HG03575 (cell line): Measurements from ENCODE around the gene ERG.

Source experiments
- ATAC-seq: cut with Tn5 transposase; IDR thresholded peaks from one replicate; pipeline ENCODE4 v1.9.1; 2021; ENCODE audit not compliant: unreplicated experiment, insufficient number of reproducible peaks, low FRiP score; ENCODE audit errors: extremely low read depth

The ERG gene

DNA sequence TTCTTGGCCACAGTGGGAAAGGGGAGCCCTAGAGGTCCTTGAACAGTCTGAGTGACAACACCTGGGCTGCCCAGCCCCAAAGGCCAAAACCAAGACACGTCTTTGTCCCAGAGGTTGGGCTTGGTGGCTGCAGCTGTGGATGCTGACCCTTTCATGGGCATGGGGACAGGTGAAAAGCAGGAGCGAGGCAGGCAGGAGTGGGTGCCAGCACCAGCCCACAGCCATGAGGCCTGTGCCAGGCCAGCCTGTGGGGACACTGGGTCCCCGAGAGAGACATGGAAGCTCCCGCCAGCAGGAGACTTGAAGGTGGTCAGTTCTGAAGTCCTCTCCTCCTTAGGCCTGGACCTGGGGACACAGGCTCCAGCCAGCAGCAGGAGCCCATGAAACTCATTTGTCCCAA is 142.9 kb downstream of the ERG start:
- ATAC-seq = no peak

DNA sequence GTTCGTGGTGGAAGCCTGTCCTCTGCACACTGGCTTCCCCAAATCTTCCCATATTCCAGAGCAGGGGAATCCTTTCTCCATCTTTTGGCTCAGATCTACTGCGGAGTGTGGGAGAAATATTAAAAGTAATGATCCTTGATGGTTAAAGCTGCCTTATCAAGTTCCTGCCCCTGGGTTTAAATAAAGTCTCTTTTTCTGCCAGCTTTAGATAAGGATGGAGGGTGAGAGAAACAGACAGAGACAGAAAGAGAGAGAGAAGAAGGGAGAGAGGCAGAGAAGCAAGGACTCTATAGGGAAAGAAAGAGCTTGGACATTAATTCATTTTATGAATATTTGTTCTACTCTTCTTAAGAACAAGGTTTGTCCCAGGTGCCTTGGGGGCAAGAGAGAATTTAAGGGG is 143.5 kb downstream of the ERG start:
- ATAC-seq = no peak

DNA sequence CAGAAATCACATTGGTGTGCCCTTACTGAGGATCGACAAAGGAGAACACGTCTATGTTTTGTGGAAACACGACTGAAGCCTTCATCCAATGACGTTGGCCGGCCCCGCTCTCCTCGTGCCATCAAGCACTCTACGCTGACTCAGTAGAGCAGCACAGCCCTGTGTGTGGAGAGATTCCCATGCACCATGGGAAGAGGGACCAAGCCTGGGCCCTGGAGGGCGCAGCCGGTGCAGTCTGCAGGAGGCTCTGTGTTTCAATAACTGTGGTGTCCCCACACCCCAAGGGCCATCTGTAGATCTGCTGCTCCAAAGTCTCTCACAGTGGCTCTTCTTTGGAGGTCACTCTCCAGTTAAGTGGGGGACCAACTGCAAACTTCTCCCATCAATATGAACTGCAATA is 144.0 kb downstream of the ERG start:
- no peak for ATAC-seq

DNA sequence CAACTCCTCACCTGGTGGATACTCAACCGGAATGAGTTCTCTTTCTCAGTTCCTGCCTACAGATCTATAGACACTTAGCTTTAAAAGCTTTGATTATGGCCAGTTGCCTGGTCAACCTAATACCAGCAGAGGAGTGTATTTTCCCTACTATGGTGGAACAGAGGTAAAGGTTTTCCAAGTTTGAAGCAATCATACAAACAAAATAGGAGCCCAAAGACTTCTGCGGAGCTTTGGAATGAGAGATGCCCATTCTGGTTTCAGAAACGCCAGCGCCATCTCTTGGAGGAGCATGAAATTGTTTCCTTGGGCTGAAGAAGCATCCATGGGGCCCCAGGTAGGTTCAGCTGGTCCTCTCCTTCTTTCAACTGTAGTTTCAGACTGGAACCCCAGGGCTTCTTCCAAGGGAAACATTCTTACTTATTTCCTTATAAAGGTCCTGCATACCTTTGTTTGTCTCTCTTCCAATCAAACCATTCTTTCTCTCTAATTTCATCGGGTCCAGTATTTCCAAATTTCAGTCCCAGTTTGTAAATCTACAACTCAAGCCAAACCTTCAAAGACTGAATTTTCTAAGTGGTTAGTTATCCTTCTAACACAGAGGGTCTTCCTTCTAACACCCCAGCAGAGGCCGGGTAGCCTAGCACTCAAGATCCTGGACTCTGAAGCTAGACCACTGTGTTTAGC is 145.6 kb downstream of the ERG start:
- ATAC-seq = no peak

DNA sequence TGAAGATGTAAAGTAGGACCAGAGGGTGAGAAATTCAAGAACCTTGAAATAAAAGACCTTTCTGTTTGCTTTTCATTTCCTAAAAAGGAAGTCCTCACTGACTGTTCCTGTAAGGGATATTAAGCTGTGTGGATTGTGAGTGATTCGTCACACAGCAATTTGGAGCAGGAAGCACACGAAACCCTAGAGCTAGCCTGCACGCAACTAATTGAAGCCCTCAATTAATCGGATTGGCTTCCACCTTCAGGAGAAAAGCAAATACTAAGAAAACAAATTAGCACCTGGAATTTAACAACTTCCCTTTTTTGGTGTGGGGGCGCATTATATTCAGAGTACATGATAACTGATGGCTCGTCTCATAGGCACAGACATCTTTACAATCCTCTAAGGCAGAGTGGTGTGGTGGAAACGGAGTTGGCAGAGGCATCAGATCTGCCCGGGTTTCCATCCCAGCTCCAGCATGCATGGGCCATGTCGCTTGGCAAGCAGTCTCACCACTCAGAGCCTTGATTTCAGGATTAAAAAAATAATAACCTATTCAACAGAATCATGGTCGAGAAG is 146.2 kb downstream of the ERG start:
- ATAC-seq = no peak

DNA sequence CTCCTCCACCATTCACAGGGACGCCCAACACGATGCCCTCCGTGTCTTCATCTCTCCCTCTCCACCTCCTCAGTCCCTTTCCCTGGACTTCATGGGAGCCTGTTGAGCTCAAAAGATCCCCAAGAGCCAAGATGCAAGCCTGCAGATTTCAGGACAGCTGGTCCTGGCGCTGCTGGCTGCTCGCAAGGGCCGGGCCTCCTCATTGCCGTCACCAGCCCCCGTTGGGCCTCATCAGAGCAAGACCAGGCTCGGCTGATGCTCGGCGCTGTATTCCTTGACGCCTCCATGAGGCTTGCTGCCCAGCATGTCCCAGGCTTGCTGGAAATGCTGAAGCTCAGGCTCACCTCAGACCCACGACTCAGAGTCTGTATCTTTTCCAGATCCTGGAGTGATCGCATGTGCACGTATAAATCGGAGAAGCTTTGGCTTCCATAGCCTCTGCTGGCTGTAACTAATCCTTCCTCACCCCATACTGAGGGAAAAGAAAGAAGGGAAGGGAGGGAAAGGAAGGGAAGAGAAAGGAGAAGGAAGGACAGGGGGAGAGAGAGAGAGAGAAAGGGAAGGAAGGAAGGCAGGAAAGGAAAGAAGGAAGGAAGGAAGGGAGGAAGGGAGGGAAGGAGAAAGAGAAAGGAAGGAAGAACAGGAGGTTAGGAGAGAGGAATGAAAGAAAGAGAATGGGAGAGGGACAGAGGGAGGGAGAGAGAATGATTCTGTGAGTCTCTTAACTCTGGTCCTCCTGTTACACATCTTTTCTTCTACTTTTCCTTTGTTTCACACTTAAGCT is 146.9 kb downstream of the ERG start:
- ATAC-seq = no peak

DNA sequence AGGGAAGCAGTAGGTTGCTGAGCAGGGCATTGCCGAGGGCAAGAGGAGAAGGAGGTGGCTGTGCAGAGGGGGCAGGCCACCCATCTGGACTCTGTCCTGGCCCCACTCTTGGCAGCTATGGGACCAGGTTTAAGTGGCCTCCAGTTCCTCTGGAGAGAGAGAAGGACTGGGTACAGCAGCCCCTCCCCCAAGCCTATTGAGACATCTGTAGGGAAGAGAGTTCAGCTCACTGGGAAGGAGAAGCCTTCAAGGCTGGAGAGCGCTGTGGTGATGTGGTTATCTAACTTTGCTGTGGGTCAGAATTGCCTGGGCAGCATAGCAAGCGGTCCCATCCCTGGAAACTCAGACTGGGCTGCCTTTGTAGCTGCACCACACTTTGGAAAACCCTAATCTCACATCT is 147.6 kb downstream of the ERG start:
- ATAC-seq = no peak

DNA sequence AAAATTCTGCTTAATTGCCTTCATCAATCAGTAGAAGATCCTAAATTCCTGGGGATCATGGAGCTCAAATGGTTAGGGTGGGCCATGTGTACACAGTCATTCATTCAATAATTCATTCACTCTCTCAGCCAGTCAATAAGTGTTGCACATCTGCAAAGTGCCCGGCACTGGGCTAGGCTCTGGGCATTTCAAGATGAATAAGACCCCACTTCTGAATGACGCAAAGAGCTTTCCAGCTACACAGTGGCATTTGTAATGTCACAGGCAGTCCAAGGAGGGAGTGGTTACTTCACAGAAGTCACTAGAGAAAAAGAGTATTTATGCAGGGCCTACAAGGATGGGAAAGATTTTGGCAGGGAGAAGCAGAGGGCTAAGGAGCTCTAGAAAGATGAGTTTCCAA is 148.3 kb downstream of the ERG start:
- ATAC-seq = no peak

DNA sequence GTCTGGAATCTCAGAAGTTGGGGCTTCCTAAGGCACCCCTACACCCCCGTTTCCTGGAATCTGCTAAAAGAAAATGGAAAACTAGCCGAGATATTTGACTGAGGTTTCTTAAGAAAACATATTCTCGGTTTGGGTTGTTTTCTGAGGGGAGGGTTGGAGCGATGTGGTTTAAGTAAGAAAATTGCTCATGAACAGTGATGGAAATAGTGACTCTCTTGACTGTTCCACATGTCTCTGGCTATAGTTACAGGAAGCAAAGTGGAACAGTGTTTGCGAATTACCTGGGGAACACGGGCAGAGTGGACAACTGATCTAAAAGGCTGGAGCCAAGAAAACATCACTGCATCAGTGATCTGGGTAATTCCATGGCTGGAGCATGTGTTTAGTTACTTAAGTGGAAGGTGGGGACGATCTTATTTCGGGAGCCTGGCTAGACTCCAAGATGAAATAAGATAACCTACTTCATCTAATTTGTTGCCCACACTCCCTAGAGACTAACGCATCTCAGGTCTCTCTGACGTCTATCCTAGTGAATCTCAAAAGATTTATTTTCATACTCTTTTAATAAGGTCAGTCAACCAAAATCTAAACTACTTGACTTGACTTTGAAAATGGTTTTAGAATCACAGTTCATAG is 149.0 kb downstream of the ERG start:
- ATAC-seq = no peak

DNA sequence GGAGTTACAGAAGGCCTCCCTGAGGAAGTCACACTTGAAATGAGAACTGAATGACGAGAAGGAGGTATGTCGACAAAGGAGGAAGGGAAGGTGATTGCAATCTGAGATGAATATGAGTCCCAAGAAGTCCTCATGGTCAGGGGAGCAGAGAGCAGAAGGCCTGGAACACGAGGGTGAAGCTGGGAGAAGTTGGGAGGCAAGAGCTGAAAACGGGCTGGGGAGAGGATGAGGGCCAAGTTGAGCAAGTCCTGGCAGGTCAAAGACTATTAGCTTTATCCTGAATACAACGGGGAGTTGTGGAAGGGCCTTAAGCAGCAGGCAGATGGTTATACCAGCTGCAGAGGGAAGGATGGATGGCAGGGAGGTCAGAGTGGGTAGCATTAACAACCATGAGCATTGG is 152.0 kb downstream of the ERG start:
- ATAC-seq = no peak

DNA sequence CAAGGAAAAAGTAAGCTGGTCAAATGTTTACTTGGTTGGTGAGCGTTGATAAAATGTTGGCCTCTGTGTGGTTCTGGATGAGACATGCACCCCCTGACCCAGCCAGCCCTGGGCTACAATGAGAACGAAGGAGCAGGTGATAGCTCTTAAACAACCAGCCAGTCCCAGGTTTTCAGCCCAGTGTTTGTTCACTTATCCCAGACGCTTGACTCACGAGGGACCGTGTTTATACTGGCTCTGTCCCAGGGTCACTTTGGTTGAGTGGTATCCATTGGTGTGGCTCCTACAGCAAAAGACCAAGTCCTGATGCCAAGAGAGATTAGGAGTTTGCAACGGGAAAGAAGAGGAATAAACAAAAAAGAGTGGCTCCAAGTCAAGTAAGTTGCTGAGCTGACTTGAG is 154.6 kb downstream of the ERG start:
- ATAC-seq = no peak

DNA sequence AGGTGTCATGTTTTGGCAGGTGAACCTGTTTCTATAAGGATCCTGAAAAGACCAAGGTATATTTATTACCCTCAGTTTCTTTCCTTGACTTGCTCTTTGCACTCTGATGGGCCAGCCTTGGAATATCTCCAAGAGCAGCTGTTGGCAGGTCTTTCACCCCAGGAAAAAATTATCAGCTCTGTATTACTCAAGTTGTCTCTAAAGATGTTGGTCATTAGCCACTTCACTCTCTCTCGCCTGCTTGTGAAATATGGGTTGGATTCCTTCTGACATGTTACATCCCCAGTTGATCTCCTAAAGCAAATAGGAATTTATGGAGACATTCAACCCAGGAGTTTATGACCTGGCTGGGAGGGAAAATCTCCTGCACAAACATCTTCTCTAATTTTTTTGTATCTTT is 155.5 kb downstream of the ERG start:
- no peak for ATAC-seq

DNA sequence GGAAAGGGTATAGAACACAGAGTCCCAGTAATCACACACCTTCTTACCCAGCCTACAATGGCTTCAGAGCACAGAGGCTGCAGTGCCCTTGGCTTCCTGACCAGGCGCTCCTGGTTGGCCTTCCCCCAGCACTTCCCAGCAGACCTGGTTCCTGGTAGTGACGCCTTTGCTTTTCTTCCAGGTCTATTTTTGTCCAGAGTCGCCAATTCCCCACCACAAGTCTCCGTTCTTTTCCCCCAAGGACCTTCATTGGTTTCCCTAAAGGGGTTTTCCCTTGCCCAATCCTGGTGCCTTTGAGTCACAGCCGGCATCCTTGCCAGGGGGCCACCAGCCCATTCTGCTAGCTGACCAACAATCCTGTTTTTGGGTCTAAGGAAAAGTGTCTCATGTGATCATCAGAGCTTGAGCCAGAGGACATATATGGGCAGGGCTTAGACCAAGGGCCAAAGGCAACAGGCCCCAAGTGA is 156.7 kb downstream of the ERG start:
- no peak for ATAC-seq

DNA sequence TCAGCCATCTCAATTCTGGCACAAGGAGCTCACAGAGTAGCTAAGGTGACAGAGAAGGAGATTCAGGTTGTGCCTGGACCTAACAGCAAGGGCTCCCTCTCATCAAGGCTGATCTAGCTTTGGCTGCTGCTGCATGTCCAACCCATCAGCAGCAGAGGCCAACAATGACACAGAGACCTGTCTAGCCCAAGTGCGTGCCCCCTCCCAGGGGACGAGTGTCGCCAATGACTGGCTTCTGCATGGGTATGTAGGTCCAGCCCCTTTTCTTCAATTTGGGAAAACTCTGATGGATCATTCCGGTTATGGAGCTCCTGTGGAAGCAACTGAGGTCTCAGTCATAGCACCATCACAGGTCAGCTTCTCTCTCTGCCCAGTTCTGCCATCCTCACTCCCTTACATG is 158.1 kb downstream of the ERG start:
- no peak for ATAC-seq

DNA sequence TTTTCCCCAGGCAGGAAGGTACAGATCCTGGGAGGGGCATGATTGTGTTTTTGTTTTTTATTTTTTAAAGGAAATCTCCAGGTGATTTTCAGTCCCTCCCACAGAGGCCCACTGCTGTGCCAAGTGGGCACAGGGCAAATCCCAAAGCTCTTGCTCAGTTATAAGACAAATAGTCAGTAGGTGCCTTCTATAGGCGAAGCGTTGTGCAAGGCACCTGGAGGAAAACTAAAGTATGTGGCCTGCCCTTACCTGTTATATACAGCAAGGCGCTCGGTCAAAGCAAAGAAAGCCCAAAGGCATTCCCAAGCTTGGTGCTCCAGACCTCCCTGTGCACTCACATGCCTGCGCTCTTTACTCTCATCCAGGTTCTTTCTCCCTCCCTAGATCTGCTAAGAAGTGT is 160.5 kb downstream of the ERG start:
- ATAC-seq = no peak

DNA sequence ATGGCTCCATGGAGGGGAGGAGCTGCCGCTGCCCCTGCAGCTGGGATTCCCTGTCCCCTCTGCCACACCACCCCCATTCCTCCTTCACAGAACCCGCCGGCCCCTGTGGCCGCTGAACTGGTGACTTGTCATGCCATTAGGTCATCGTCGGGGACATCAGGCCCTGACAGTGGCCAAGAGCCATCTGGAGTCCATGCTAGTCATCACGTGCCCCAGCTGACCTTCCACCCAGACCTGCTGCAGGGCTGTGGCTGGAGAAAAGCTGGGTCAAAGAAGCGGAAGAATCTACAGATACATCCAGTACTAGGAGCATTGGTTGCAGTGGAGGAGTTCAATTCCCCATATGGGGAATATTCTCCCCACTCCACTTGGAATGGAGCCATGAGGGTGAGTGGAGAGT is 163.4 kb downstream of the ERG start:
- no peak for ATAC-seq

DNA sequence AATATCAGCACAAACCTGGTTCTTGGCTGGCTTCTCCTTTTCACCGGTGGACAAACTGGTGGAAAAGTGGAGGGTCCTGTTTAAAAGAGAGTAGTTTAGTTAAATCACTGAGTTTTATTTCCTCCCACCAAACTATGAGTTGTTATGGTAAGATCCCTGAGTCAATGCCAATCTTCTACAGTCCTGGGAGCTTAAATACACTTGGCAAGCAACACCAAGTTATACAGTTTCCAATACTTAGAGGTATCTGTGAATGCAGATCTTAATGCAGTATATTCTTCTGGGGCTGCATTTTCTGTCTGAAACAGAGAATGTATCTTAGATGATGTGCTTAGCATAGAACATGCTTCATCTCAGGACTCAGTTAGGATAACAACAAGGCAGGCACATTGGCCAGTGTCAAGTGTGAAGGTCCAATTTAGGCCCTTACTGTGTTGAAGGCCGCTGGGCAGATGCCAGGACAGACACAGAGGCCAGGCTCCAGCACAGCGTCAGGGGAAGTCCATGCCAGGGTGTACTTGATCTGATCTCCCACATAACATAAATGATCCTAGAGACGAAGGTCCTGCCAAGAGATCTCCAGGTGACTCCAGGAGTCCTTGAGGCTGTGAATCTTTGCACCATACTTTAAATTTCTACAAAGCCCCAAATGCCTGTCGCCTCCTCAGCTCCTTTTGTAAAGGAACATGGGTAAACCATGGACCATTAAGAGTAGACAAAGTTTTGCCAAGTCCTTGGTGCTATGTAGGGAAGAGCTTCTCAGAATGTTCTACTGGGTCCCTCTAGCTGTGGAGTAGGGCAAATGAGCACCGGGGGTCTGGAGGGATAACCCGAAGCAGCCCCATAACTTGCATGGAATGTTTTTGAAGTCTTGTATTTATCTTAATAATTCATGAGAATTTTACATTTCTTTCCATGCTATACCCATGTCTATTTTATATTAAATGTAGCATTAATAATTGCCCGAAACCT is 164.7 kb downstream of the ERG start:
- ATAC-seq = no peak

DNA sequence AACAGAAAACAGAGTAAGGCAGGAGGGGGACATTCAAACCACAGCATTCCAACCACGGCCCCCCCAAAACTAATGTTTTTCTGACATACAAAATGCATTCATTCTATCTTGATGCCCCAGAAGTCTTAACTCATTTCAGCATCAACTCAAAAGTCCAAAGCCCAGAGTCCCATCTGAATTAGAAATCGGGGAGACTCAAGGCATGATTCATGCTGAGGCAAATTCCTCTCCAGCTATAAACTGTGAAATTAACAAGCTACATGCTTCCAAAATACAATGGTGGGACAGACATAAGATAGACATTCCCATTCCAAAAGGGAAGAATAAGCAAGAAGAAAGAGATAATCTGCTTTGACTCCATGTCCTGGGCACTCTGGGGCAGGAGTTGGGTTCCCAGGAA is 167.6 kb downstream of the ERG start:
- ATAC-seq = no peak
